Testis (tissue), 2 donors: Measurements from ENCODE around the gene TEX28.

Experiments used
- CTCF ChIP-seq, 3 experiments: fragments of 450-650 bp in 2 of 3; fragments of 200-600 bp in 1 of 3; sonication (generic) in 1 of 3; IDR thresholded peaks; one replicate each; pipeline ENCODE4 v1.5.1; 2016 to 2019; ENCODE audit warnings: antibody characterized with exemption in 3 of 3, mild to moderate bottlenecking in 2 of 3, moderate library complexity in 1 of 3
- POLR2A ChIP-seq: fragments of 450-650 bp; IDR thresholded peaks from one replicate; pipeline ENCODE4 v1.6.1; 2017; ENCODE audit warnings: antibody characterized with exemption, mild to moderate bottlenecking, moderate library complexity

GRCh38 chrX:154333116-154333515 is 38.2 kb upstream of the TEX28 start:
- no peak for TF ChIP-seq CTCF (IDR thresholded peaks at IDR 0.05)
- no peak for TF ChIP-seq POLR2A
